SK-N-SH treated with all-trans-retinoic acid at 6 μM for 48 hours (cell line): ENCODE measurements around the gene DARS2.
"Not testable (repeated sequence)": the region's sequence is repeated elsewhere in the genome, so short reads cannot be mapped to it uniquely, and the experiment has no call there.

ENCODE experiments used
- ARNTL ChIP-seq: fragments of 450-650 bp; formaldehyde crosslinking; IDR thresholded peaks from 2 replicates; pipeline ENCODE4 v1.5.0; 2020; ENCODE audit warnings: low read depth, mild to moderate bottlenecking, moderate library complexity, borderline replicate concordance
- BACH2 ChIP-seq: fragments of 250-450 bp; sonication (Bioruptor Pico); IDR thresholded peaks from 2 replicates; pipeline ENCODE4 v1.9.0; 2021; ENCODE audit warnings: mild to moderate bottlenecking, borderline replicate concordance
- ESRRG ChIP-seq: fragments of 250-450 bp; sonication (Bioruptor Pico); IDR thresholded peaks from 2 replicates; pipeline ENCODE4 v1.6.1; 2021; ENCODE audit warnings: mild to moderate bottlenecking
- GLIS3 ChIP-seq: fragments of 250-450 bp; sonication (Bioruptor Pico); IDR thresholded peaks from 2 replicates; pipeline ENCODE4 v1.5.0; 2020; ENCODE audit warnings: mild to moderate bottlenecking, moderate library complexity
- TSHZ2 ChIP-seq: fragments of 250-450 bp; sonication (Bioruptor Pico); IDR thresholded peaks from 2 replicates; pipeline ENCODE4 v1.5.0; 2020; ENCODE audit warnings: mild to moderate bottlenecking, moderate library complexity
- ZC3H10 ChIP-seq: fragments of 250-450 bp; sonication (Bioruptor Pico); IDR thresholded peaks from 2 replicates; pipeline ENCODE4 v1.5.1; 2021; ENCODE audit warnings: mild to moderate bottlenecking, moderate library complexity
- ZFP3 ChIP-seq: fragments of 250-450 bp; sonication (Bioruptor Pico); IDR thresholded peaks from 2 replicates; pipeline ENCODE4 v1.5.0; 2020; ENCODE audit warnings: mild to moderate bottlenecking, moderate library complexity
- ZNF70 ChIP-seq: fragments of 450-650 bp; formaldehyde crosslinking; IDR thresholded peaks from 2 replicates; pipeline ENCODE4 v1.5.0; 2020; ENCODE audit warnings: mild to moderate bottlenecking, moderate library complexity

GRCh38 chr1:173859547-173859946 lies 35.1 kb downstream of the DARS2 start:
- TF ChIP-seq TSHZ2 (CRISPR knock-in tag); GLIS3; ZNF70 (CRISPR knock-in tag); ZFP3; ZC3H10 (CRISPR knock-in tag); BACH2 (CRISPR knock-in tag); ESRRG; ARNTL (CRISPR knock-in tag): not testable (repeated sequence)
